NCI-H146 treated with DMSO at 0.1 percent for 48 hours (cell line): ENCODE data around the gene PRSS33.

Experiments used
- DNase-seq: peaks from one replicate; lab custom pipeline; 2025; ENCODE audit not compliant: unreplicated experiment; lab: John Stamatoyannopoulos, UW

The PRSS33 gene

DNA sequence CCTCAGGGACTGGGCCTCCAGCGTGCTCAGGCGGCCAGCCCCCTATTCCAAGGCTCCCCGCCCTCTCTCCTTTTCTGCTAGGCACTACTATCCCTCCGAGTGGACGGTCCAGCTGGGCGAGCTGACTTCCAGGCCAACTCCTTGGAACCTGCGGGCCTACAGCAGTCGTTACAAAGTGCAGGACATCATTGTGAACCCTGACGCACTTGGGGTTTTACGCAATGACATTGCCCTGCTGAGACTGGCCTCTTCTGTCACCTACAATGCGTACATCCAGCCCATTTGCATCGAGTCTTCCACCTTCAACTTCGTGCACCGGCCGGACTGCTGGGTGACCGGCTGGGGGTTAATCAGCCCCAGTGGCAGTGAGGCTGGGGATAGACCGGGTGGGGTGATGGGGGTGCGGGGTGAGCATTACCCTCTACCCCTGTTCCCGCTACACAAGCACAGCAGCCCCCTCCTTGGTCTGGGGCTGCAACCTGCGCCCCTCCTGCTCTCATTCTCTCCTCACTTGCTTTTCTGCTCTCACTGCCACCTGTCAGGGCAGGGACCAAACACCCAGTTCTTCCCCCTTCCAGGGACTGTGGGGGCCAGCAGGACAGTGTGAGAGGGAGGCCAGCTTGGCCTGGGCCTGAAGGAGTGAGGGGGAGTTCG is 12.0 kb upstream of the PRSS33 start:
- no peak for DNase-seq

DNA sequence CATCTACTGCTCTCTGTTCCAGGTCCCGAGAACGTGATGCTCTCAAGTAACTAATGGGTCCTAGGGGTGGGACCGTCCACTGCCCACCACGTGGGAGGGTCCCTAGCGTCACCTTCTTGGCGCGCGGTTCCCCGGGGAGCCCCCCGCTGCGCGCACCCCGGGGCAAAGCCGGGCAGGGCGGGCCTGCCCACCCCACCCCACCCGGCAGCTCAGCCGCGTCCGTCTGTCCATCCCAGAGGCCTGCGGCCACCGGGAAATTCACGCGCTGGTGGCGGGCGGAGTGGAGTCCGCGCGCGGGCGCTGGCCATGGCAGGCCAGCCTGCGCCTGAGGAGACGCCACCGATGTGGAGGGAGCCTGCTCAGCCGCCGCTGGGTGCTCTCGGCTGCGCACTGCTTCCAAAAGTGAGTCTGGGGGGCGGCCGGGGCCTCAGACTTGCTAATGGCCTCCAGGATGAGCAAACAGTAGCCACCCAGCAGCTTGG is 11.4 kb upstream of the PRSS33 start:
- no peak for DNase-seq

GRCh38 chr16:2795395-2796143 is 8.2 kb upstream of the PRSS33 start:
- DNase-seq, result no peak

GRCh38 chr16:2792940-2793339 is 5.6 kb upstream of the PRSS33 start:
- no peak for DNase-seq

- no peak for DNase-seq
These were observed 3.8 kb upstream of the PRSS33 start for GRCh38 chr16:2791174-2791573.

- DNase-seq, result no peak
These were observed 3.3 kb upstream of the PRSS33 start for GRCh38 chr16:2790631-2791030.

DNA sequence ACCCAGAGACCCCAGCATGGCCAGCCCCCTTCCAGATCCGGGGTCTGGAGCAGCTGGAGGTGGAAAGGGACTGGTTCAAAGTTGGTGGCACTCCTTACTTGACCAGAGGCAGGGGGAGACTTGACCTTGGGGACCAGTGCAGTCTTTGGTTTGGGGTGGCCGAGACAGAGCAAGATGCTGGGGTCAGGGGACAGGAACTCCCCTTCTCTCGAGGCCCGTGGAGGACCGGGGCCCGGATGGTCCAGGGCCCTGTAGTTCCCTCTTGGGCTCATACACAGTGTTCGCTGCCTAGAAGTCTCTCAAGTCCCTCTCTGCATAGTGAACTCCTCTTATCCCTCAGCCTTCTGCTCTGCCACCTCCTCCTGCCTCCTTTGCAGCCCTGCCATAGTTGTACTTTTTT is 601 bp upstream of the PRSS33 start:
- DNase-seq, result no peak

- DNase-seq, result no peak
These were observed 571 bp downstream of the PRSS33 start for GRCh38 chr16:2786826-2787151.

DNA sequence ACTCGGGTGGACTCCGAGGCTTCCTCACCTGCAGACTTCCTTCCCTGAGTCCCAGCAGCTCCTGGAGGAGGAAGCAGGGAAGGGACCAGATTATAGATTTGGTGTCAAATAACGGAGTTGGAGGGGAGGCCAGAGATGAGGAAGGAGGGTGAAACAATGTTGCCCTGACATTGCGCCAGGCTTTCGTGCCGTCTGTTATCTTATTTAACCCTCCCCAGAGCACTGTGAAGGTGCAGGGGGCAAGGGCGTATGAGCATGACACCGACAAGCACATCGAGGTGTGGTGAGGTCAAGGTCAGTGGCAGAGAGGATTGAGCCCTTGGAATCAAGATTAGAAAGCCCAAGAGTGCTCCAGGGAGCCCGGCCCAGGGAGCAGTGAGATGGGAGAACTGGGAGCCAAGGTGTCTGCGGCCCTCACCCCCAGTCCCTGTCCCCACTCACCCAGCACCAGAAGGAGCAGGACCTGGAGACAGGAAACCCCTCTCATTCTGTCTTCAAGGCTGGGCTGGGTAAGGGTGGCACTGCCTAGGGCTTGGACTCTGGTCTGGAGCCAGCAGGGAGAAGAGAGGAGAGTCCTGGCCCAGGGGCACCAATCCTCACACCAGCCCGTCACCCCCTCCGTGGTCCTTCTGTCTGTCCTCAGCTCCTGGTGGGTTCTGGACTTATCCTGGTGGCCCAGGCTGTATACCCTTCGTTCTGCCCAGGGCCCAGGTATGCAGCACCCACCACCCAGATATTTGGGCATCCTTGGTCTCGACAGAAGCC is 1.1 kb downstream of the PRSS33 start:
- no peak for DNase-seq

- DNase-seq, result no peak
These were observed 2.0 kb downstream of the PRSS33 start for GRCh38 chr16:2785101-2785991.

DNA sequence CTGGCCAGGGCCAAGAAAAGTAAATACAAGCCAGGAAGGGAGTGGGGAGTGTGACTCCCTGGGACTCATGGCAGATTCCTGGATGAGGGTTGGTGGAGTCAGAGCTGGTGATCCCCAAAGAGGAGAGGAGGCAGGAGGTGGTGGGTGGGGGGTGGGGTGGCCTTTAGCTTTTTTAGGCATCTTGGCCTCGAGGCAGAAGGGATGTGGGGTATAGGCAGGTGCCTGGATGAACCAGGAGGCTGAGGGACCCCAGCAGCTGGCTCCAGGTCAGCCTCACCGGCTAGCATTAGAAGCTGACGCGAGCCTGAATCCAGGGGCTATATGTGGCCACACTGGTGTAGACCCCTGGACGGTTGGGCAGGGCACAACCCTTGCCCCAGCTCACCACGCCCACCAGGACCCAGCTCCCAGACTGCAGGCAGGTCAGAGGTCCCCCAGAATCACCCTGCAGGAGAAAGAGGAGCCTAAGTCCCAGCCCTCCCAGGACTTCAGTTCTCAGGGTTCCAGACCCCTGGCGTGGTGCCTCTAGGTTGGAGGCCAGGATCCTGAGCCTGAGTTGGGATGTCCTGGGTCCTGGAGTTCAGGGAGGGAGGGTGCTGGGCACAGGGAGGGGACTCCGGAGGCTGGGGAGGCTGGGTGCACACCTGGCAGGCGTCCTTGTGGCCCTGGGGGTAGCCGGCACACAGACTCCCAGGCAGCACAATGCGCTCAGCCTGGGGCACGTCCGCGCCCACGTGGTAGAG is 2.8 kb downstream of the PRSS33 start:
- DNase-seq, result no peak

DNA sequence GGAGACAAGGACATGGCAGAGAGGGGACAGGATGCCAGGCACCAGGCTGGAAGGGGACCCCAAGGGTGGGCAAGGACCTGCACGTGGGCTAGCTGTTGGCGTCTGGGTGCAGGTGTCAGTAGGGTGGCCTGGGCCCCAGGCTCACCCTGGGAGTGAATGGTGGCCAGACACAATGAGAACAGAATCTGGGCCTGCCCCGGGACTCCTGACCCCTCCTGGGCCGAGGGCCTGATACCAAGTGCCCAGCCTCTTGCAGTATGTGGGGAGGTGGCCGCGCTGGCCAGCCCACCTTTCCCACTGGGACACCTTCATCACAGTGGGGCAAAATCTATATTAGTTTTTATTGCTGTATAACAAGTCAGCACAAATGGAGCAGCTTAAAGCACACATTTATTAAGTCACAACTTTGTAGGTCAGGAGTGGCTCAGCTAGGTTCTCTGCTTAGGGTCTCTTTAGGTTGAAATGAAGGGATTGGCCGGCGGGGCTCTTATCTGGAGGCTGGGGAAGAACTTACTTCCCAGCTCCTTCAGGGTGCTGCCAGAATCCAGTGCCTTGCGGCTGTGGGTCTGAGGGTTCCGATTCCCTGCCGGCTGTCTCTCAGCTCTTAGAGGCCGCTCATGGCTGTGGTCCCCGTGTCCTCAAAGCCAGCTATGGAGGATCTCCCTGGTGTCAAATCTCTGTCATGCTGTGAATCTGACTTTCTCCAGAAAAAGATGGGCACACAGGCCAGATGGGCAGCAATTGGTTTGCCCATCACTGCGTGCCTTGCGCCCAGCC is 3.6 kb downstream of the PRSS33 start:
- no peak for DNase-seq

- no peak for DNase-seq
These were observed 4.6 kb downstream of the PRSS33 start for GRCh38 chr16:2782583-2783351.

DNA sequence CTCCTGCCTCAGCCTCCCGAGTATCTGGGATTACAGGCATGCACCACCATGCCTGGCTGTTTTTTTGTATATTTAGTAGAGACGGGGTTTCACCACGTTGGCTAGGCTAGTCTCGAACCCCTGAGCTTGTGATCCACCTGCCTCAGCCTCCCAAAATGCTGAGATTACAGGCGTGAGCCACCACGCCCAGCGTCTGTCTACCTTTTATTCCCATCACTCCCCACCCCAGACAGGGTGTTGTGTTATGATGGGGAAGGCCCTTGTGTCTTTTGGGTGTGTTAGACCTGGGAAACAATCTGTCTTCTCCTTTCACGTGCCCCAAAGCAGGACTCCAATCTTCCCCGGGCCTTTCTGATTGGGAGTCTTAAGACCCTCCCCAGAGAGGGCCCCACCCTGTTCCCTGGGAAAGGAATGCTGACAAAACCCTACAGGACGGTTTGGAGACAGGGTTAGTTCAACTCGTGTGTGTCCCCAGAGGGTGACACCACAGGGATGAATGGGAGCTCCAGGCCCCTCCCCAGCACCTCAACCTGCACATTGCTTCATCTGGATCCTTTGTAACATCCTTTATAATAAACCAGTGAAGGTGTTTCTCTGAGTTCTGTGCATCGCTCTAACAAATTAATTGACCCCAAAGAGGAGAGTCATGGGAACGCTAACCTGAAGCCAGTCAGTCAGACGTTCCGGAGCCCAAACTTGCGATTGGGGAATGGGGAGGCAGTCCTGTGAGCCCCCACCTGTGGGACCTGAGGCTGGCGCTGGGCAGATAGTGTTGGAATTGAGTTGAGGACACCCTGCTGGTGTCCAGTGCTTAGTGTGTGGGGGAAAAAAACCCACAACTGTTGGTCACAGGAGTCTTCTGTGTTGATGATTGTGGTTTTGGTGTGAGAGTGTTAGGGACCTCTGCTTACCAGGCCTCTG is 7.1 kb downstream of the PRSS33 start:
- no peak for DNase-seq

- DNase-seq, result no peak
These were observed 8.0 kb downstream of the PRSS33 start for GRCh38 chr16:2779151-2779920.

DNA sequence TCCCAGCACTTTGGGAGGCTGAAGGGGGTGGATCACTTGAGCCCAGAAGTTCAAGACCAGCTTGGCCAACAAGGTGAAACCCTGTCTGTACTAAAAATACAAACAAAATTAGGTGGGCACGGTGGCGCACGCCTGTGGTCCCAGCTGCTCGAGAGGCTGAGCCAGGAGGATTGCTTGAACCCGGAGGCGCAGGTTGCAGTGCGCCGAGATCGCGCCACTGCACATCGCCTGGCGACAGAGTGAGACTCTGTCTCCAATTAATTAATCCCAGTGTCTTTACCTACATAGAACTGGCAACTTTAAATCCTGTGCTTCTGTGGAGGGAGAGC is 8.8 kb downstream of the PRSS33 start:
- DNase-seq, result no peak
